ENCODE data around the gene UGT1A6. TPM values are rescaled to one million over a fixed set of nuclear protein-coding genes. Genes with fewer than 3 reads are reported as not detected.

UGT1A6 gene
- total and polyA plus RNA-seq, 2 of the 13 experiments (the other 11 are each of a cell fraction or from before 2014, with no cell fraction given) = 0.25 TPM; not detected in 1

GRCh38 chr2:233801357-233802131 lies 108.9 kb downstream of the UGT1A6 start (continued):
- TF ChIP-seq, protein P1, sequence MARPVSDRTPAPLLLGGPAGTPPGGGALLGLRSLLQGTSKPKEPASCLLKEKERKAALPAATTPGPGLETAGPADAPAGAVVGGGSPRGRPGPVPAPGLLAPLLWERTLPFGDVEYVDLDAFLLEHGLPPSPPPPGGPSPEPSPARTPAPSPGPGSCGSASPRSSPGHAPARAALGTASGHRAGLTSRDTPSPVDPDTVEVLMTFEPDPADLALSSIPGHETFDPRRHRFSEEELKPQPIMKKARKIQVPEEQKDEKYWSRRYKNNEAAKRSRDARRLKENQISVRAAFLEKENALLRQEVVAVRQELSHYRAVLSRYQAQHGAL (CRISPR knock-in tag; IDR thresholded peaks at IDR 0.05; ENCODE audit: not compliant biosample characterization) = no peak

DNA sequence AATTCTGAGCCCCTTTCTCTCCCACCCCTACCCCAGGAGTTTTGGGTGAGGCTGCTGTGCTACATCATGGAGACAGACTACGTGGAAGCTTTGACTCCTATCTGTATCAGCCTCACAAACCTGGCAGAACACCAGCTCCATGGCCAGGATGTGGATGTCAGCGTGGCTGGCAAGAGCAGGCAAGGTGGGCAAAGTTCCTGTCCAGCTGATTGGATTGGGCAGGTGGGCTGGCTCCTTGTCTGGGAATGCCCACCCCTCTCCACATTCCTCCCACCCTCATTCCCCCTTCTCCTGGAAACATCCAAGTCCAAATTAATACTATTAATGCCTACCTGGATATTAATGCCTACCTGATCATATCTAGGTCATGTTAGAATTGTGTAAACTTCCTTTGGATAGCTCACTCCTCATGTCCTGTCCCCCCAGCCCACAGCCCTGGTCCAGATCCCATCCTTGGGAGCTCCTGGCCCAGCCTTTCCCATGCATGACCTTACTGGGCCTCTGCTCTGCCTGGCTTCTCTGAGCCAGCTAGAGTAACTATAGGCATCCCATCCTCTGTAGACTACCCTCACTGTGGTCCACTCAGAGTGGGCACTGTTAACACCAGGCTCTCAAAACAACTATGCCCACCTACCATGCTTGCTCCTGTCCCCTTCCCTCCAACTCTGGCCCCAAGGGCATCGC lies 109.6 kb downstream of the UGT1A6 start:
- Histone ChIP-seq H3K4me2 (ENCODE audit: low read depth, low read length) (no peak overlapping the region), H3K9me3 (ENCODE audit: low read length) (no peaks in the 10 kb centered on the region), H3K27ac (ENCODE audit: extremely low read length, insufficient read depth, low read length) (no peak overlapping the region), H3K9ac (ENCODE audit: insufficient read depth, low read depth, low read length) (no peak overlapping the region), H3K4me1 (ENCODE audit: insufficient read depth, low read length) (no peaks in the 10 kb centered on the region), H3K79me2 (ENCODE audit: insufficient read depth, low read length) (no peaks in the 10 kb centered on the region), H3K27me3 (ENCODE audit: control insufficient read depth in 1 of 2, insufficient read depth in 2 of 2, low read length in 2 of 2) (peaks cover 0 to 48% of the 10 kb centered on the region in 2 experiments; a peak in 3 of 5 replicates), H3K36me3 (replicated peaks in 1 of 2; ENCODE audit: control insufficient read depth in 1 of 2, insufficient read depth in 2 of 2, low read length in 2 of 2) (no peaks in the 10 kb centered on the region), H3K4me3 (replicated peaks in 1 of 3; ENCODE audit: insufficient read depth in 1 of 3, low read depth in 2 of 3, low read length in 3 of 3) (no peak overlapping the region), H4K20me1 (ENCODE audit: insufficient read depth, low read length) (no peaks in the 10 kb centered on the region), H2AFZ (ENCODE audit: low read length) (no peak overlapping the region)
- in situ Hi-C loops (cut with HindIII; ENCODE audit: extremely low pct_ligation_motif_present, low pct_unique_long_range_greater_than_20kb) = no loop called here
- TF ChIP-seq HMG20A (CRISPR knock-in tag; IDR thresholded peaks at IDR 0.05; ENCODE audit: borderline replicate concordance) (no peak), BRCA1 (CRISPR knock-in tag; IDR thresholded peaks at IDR 0.05) (no peak), TMF1 (CRISPR knock-in tag; IDR thresholded peaks at IDR 0.05; ENCODE audit: low read depth) (no peak), ZBTB49 (CRISPR knock-in tag; IDR thresholded peaks at IDR 0.05; ENCODE audit: borderline replicate concordance) (no peak), ZFP36L1 (CRISPR knock-in tag; IDR thresholded peaks at IDR 0.05) (no peak), CREBL2 (CRISPR knock-in tag; IDR thresholded peaks at IDR 0.05; ENCODE audit: borderline replicate concordance) (no peak)
- WGBS (ENCODE audit: low lambda C conversion rate) = 0% methylated on average over 3 of the region's 3 CpGs
- no TSS peak for BruUV-seq (replicated peaks)
- DNase-seq (ENCODE audit: low spot score) (no peak), ATAC-seq (no peak), FAIRE-seq (no peak)
- intact Hi-C loops (cut with micrococcal nuclease; ENCODE audit: unreplicated experiment) = no loop called here
- CTCF ChIA-PET (ENCODE audit: low intra/inter-chr PET ratio, low total read pairs) = no interaction called here
- POLR2A ChIA-PET = no interaction called here

All from HepG2 (cell line).